ENCODE results near the gene EIF2D. TPM values are rescaled to one million over a fixed set of nuclear protein-coding genes. Genes with fewer than 3 reads are reported as not detected.

EIF2D gene
- polyA plus RNA-seq, 2 of the 4 experiments (the other 2 are of a cell fraction) = 31.8 to 63.2 TPM

GRCh38 chr1:206556047-206556749, 56.1 kb downstream of the EIF2D start:
- ChIA-PET CTCF (interaction anchor here (1.0 to 4.7 kb wide), 7 partner anchors 9 to 94 kb away, joined by 3 to 52 read pairs (median 7); no protein-coding TSS in a partner anchor), POLR2A (no interaction called here)
- Histone ChIP-seq H3K9me3 (no peaks in the 10 kb centered on the region), H3K27ac (no peak overlapping the region), H3K4me1 (peaks cover 14% of the 10 kb centered on the region), H3K4me3 (peak overlapping the region; percentile 56; the same call in 2 of the 3 replicates), H3K4me2 (peak overlapping the region; percentile 73)
- DNase-seq (ENCODE audit: low read depth in 1 of 2, low spot score in 1 of 2) (no peak), FAIRE-seq (no peak), ATAC-seq (peak in 1 of 2 experiments; percentile 18; a peak in 2 of 6 replicates)
- WGBS (ENCODE audit: missing lambda C conversion rate) = 85% methylated on average over 7 of the region's 7 CpGs
- no peak for TF ChIP-seq SMC3 (IDR thresholded peaks at IDR 0.05)
- no peak for TF ChIP-seq EHMT2 (IDR thresholded peaks at IDR 0.05; ENCODE audit: low read depth)
- no peak for TF ChIP-seq POLR2A (IDR thresholded peaks at IDR 0.05; ENCODE audit: low read length)
- TF ChIP-seq NFE2L2 (conservative IDR thresholded peaks at IDR 0.05; ENCODE audit: low read length) = no peak
- TF ChIP-seq FOXS1 (CRISPR knock-in tag; IDR thresholded peaks at IDR 0.05) = no peak
- TF ChIP-seq MAFK (IDR thresholded peaks at IDR 0.05; ENCODE audit: partially characterized antibody) = no peak
- no peak for TF ChIP-seq MAZ (IDR thresholded peaks at IDR 0.05; ENCODE audit: borderline replicate concordance, low read depth, low read length)
- TF ChIP-seq TFCP2L1 (CRISPR knock-in tag; IDR thresholded peaks at IDR 0.05) = no peak
- TF ChIP-seq E2F6 (IDR thresholded peaks at IDR 0.05; ENCODE audit: borderline replicate concordance, low read depth) = no peak
- no peak for TF ChIP-seq TP53 (CRISPR knock-in tag; IDR thresholded peaks at IDR 0.05)
- no peak for TF ChIP-seq MYC (IDR thresholded peaks at IDR 0.05; ENCODE audit: borderline replicate concordance, low read length)
- TF ChIP-seq, protein P1, sequence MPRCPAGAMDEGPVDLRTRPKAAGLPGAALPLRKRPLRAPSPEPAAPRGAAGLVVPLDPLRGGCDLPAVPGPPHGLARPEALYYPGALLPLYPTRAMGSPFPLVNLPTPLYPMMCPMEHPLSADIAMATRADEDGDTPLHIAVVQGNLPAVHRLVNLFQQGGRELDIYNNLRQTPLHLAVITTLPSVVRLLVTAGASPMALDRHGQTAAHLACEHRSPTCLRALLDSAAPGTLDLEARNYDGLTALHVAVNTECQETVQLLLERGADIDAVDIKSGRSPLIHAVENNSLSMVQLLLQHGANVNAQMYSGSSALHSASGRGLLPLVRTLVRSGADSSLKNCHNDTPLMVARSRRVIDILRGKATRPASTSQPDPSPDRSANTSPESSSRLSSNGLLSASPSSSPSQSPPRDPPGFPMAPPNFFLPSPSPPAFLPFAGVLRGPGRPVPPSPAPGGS (IDR thresholded peaks at IDR 0.05) = no peak
- no peak for TF ChIP-seq ATOH8 (CRISPR knock-in tag; IDR thresholded peaks at IDR 0.05; ENCODE audit: low read depth)
- TF ChIP-seq HEYL (CRISPR knock-in tag; IDR thresholded peaks at IDR 0.05) = no peak

DNA sequence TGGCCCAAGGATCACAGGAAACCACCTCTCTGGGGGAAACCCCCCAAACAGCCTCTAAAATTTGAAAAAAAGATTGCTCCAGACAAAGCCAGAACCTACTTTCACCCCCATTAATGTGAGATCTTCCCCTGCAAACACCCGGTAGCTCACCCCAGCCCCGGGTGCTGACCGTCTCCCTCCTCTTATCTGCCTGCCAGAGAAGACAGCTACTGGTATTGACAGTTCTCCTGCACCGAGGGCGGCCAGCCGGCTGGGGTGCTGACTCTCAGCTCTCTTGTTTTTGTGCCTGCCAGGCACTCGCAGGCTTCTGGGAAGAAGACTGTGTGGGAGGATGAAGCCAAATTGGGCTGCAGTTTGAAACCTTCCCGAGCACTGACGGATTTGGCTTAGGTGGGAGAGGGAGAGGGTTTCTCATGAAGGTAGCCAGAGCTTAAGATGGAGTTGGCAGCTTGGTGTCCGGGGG, 56.8 kb downstream of the EIF2D start:
- WGBS (ENCODE audit: missing lambda C conversion rate) = 95% methylated on average over 10 of the region's 10 CpGs
- ChIA-PET CTCF (interaction anchor here (0.8 to 4.7 kb wide), 7 partner anchors 10 to 67 kb away, joined by 3 to 52 read pairs (median 7); no protein-coding TSS in a partner anchor), POLR2A (interaction anchor here (0.7 kb wide), 1 partner anchor 15 kb away, joined by 3 read pairs; no protein-coding TSS in a partner anchor)
- H3K27ac ChIP-seq = no peak overlapping the region
- no peak overlapping the region for H3K4me2 ChIP-seq
- peaks cover 14% of the 10 kb centered on the region for H3K4me1 ChIP-seq
- TF ChIP-seq CHD4 (IDR thresholded peaks at IDR 0.05; ENCODE audit: borderline replicate concordance) (no peak), FOSB (CRISPR knock-in tag; IDR thresholded peaks at IDR 0.05) (no peak), MAX (IDR thresholded peaks at IDR 0.05) (no peak), PHF8 (IDR thresholded peaks at IDR 0.05; ENCODE audit: borderline replicate concordance, low read depth) (no peak), SMC3 (IDR thresholded peaks at IDR 0.05) (no peak), ATOH8 (CRISPR knock-in tag; IDR thresholded peaks at IDR 0.05; ENCODE audit: low read depth) (no peak), REST (IDR thresholded peaks at IDR 0.05) (no peak), TFCP2L1 (CRISPR knock-in tag; IDR thresholded peaks at IDR 0.05) (no peak), RCOR1 (IDR thresholded peaks at IDR 0.05; ENCODE audit: low read depth, low read length) (no peak), HOXB13 (CRISPR knock-in tag; IDR thresholded peaks at IDR 0.05; ENCODE audit: low read depth) (no peak)
- TF ChIP-seq, protein P2, sequence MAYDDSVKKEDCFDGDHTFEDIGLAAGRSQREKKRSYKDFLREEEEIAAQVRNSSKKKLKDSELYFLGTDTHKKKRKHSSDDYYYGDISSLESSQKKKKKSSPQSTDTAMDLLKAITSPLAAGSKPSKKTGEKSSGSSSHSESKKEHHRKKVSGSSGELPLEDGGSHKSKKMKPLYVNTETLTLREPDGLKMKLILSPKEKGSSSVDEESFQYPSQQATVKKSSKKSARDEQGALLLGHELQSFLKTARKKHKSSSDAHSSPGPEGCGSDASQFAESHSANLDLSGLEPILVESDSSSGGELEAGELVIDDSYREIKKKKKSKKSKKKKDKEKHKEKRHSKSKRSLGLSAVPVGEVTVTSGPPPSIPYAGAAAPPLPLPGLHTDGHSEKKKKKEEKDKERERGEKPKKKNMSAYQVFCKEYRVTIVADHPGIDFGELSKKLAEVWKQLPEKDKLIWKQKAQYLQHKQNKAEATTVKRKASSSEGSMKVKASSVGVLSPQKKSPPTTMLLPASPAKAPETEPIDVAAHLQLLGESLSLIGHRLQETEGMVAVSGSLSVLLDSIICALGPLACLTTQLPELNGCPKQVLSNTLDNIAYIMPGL (CRISPR knock-in tag; IDR thresholded peaks at IDR 0.05; ENCODE audit: borderline replicate concordance) = no peak
- no peaks in the 10 kb centered on the region for H3K9me3 ChIP-seq
- ATAC-seq (no peak), FAIRE-seq (no peak), DNase-seq (ENCODE audit: low read depth in 1 of 2, low spot score in 1 of 2) (no peak)
- no peak overlapping the region for H3K4me3 ChIP-seq
